GM21619 (cell line): ENCODE data around the gene DYRK1A.
"Not testable (repeated sequence)": the region's sequence is repeated elsewhere in the genome, so short reads cannot be mapped to it uniquely, and the experiment has no call there.

Experiments
- ATAC-seq: cut with Tn5 transposase; IDR thresholded peaks from one replicate; pipeline ENCODE4 v1.9.1; 2021; ENCODE audit not compliant: unreplicated experiment

The DYRK1A gene

GRCh38 chr21:37524944-37525343 lies 158.4 kb downstream of the DYRK1A start:
- ATAC-seq: not testable (repeated sequence)

GRCh38 chr21:37525810-37526209 lies 159.2 kb downstream of the DYRK1A start:
- no peak for ATAC-seq

- no peak for ATAC-seq
These were observed 160.5 kb downstream of the DYRK1A start for GRCh38 chr21:37527103-37527502.

DNA sequence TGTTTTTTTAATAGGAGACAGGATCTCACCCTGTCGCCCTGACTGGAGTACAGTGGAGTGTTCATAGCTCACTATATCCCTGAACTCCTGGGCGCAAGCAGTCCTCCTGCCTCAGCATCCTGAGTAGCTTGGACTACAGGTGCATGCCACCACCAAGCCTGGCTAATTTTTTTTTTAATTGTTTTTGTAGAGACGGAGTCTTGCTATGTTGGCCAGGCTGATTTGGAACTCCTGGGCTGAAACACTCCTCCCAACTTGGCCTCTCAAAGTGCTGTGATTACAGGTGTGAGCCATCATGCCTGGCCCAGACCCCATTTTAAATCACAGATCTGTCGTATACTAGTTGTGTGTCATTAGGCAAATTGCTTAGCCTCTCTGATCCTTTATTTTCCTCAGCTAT lies 161.1 kb downstream of the DYRK1A start:
- no peak for ATAC-seq

DNA sequence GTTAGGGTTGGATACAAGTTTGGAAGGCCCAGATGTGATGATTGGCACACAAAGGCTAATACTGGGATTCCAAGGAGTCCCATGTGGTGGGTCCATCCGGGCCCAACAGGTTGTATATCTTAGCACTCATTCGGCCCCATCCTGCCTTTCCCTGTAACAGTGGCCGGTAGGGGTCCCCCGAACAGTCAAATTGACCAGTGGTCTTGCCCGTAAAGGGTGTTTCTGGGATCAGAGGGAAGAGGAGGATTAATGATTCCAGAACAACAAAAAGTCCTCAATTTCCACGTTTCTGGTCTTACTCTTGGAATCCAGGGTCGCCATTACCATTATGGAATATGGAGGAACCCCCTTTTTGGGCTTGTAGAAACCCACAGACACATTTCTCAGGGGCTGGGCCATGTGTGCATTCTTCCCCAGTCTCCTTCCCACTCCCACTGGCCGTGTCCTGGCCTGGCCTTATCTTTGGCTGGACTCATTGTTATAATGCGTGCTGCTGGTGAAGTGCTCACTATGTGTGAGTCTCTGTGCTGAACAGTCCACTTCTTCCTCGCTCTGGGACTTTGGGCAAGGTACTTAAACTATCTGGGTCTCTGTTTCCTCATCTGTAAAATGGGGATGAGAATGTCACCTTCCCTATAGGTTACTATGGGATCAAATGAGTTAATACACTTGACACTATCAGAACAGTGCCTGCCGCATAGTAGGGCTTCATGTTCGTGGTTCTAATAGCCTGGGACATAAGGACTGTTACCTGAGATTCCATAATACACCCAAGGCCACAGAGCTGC lies 161.8 kb downstream of the DYRK1A start:
- ATAC-seq: no peak

DNA sequence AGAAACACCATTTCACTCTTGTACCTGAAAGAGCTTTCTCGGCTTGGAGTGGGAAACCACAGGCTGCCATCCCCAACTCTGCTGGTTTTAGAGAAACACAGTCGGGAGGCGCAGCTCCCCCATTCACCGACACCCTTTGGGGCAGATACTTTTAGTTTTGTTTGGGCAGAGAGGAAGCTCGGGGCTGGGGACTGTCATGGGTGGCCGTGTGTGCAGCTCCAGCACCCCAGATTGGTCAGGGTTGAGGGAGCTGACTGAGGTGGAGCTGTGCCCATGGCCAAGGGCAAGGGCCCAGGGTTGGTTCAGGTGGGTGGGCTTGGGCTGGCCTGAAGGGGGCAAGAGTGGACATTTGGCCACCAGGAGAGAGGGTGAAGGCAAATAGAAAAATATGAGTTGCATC lies 163.1 kb downstream of the DYRK1A start:
- no peak for ATAC-seq

DNA sequence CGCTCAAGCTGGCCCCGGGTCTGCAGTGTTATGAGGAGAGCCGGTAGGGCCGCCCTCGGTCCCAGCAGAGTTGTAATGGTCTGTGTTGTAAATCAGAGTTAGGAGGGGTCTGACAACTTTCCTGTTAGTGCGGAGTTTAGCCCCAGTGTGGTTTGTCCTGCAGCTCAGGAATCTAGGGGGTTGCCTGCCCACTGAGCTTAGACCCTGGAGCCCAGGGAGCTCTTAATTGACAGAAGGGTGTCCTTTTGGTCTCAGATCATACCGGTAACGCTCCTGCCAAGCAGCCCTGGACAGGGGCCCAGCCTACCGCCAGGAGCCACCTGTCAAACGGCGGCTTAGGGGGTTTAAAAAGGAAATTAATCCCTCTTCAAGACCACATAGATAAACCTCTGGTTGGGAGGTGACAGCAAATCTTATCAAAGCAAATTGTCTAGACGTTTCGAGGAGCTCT lies 164.4 kb downstream of the DYRK1A start:
- ATAC-seq: no peak

DNA sequence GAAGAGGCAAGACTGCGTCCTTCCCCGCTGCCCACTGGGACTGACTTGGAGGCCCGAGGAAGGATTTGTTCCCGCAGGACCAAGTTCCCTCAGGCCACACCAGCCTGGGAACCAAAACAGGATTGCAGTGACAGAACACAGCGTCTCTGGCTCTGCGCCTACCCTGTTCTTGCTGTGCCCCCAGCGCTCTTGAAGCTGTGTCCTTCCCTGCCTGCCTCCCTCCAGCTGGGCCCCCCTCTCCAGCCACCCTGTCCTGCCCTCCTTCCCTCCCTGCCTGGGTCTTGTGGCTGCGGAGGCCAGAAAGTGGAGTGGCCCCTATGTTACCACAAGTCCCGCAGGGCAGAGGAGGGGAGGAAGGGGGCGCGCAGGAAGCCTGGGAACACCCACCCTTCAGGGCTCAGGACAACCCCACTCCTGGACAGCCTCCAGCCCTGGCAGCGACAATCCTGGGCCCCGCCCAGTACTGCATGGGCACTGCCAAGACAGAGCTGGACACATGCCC lies 164.9 kb downstream of the DYRK1A start:
- ATAC-seq: no peak

- peak; percentile 81 for ATAC-seq
These were observed 166.6 kb downstream of the DYRK1A start for GRCh38 chr21:37532868-37533780.

GRCh38 chr21:37534431-37534830 lies 167.9 kb downstream of the DYRK1A start:
- ATAC-seq: no peak

DNA sequence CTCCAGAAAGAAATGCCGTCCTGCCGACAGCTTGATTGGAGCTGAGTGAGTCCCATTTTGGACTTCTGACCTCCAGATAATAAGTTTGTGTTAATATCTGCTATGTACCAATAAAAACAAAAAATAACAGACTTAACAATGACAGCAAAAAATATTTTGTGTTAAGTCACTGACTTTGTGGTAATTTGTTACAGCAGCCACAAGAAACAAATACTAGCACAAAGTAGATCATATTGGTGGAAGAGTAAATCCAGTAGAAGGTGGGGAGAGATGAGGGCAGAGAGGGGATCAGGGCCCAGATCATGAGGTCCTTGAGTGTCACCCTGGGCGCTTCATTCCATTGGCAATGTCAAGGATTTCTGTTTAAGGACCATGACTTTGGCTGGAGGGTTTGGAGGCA lies 168.6 kb downstream of the DYRK1A start:
- ATAC-seq: no peak

DNA sequence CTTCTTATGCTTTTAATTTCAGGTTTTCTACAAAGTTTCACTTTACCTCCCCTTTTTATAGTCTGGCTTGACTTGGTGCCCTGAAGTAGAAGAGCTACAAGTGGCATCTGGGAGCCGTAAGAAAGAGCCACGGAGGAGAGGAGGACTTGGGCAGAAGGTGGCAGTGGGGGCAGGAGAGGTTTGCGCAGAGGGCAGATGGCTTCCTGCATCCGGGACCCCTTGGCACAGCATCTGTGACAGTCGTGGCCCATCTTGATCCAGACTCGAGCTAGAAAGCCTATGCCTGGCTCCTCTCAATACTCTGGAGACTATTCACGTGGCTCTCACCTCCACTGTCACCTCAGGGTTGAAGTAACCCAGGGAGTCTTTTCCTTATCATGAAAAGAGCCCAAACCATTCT lies 169.1 kb downstream of the DYRK1A start:
- ATAC-seq: no peak

GRCh38 chr21:37536616-37537278 lies 170.2 kb downstream of the DYRK1A start:
- no peak for ATAC-seq

GRCh38 chr21:37537391-37537996 lies 170.9 kb downstream of the DYRK1A start:
- no peak for ATAC-seq

DNA sequence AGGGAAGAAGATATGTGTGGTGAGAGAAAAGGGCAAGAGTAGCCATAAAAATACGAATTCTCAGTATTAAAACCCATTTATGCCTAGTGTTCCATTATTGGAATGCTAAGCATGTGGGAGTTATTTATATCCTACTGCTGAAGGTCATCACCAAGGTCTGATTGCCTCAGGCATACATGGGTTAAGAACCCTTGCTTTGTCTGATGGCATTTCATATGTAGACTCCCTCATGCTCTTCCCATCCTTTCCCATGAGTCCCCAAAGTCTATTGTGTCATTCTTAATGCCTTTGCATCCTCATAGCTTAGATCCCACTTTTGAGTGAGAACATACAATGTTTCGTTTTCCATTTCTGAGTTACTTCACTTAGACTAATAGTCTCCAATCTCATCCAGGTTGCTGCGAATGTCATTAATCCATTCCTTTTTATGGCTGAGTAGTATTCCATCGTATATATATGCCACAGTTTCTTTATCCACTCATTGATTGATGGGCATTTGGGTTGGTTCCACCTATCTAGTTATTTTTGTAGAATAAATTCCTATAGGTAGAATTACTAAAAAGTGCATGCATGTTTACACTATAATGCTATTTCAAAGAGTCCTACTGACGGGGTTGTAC lies 172.5 kb downstream of the DYRK1A start:
- ATAC-seq: no peak

DNA sequence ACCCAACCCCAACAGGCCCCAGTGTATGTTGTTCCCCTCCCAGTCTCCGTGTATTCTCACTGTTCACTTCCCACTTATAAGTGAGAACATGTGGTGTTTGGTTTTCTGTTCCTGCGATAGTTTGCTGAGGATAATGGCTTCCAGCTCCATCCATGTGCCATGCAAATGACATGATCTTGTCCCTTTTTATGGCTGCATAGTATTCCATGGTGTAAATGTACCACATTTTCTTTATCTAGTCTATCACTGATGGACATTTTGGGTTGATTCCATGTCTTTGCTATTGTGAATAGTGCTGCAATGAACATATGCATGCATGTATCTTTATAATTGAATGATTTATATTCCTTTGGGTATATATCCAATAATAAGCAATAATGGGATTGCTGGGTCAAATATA lies 174.6 kb downstream of the DYRK1A start:
- not testable (repeated sequence) for ATAC-seq

GRCh38 chr21:37542512-37542911 lies 175.9 kb downstream of the DYRK1A start:
- no peak for ATAC-seq

GRCh38 chr21:37546299-37546908 lies 179.8 kb downstream of the DYRK1A start:
- no peak for ATAC-seq

GRCh38 chr21:37546949-37547614 lies 180.5 kb downstream of the DYRK1A start:
- no peak for ATAC-seq
